ENCODE data around the gene POLR3E. TPM values are rescaled to one million over a fixed set of nuclear protein-coding genes. Genes with fewer than 3 reads are reported as not detected.

The POLR3E gene
- total and polyA plus RNA-seq, 2 donors (not counting 1 experiment from before 2014, with no cell fraction given), result 97.1 to 98.4 TPM

- peaks cover 14% of the 10 kb centered on the region for H3K79me2 ChIP-seq (ENCODE audit: control insufficient read depth, insufficient read depth, low read length)
- Mint-ChIP-seq H3K9me3 (ENCODE audit: insufficient read depth) (no peaks in the 10 kb centered on the region), H3K27me3 (no peaks in the 10 kb centered on the region), H3K4me1 (no peaks in the 10 kb centered on the region), H3K4me3 (no peak overlapping the region), H3K27ac (no peak overlapping the region)
- WGBS (ENCODE audit: insufficient coverage), result 97% methylated on average over 24 of the region's 24 CpGs
- no peak overlapping the region for H2AFZ ChIP-seq (ENCODE audit: insufficient read depth, low read depth, low read length, poor library complexity, severe bottlenecking)
- H4K20me1 ChIP-seq (ENCODE audit: control insufficient read depth, insufficient read depth, low read length, poor library complexity, severe bottlenecking), result peaks cover 51% of the 10 kb centered on the region
- TF ChIP-seq CTCF (IDR thresholded peaks at IDR 0.05), result no peak
- TF ChIP-seq EZH2 (IDR thresholded peaks at IDR 0.05; ENCODE audit: borderline replicate concordance, insufficient read depth, low read depth, low read length, poor library complexity, severe bottlenecking), result no peak
- no peak overlapping the region for H3K9ac ChIP-seq (ENCODE audit: low read length)
- intact Hi-C loops (cut with micrococcal nuclease), result loop anchor here (5.0 kb wide), 1 partner anchor 1167 kb away; the partner anchor contains the start of gene LDAF1
- H3K36me3 ChIP-seq (replicated peaks in 1 of 2; ENCODE audit: control extremely low read depth in 1 of 2, control insufficient read depth in 1 of 2, extremely low read depth in 1 of 2, insufficient read depth in 2 of 2, low read length in 1 of 2), result peaks cover 0 to 93% of the 10 kb centered on the region in 2 experiments
- H3K4me2 ChIP-seq (replicated peaks; ENCODE audit: low read depth, low read length, poor library complexity, severe bottlenecking), result no peak overlapping the region
- no peak overlapping the region for H3K4me3 ChIP-seq (ENCODE audit: control extremely low read depth in 1 of 5, extremely low read depth in 1 of 5, insufficient read depth in 1 of 5, low read depth in 2 of 5, low read length in 4 of 5)
- H3K27me3 ChIP-seq (replicated peaks in 1 of 4; ENCODE audit: control extremely low read depth in 1 of 4, control insufficient read depth in 3 of 4, insufficient read depth in 4 of 4, low read length in 3 of 4), result no peaks in the 10 kb centered on the region
- ChIA-PET CTCF (interaction anchor here (0.6 kb wide), 1 partner anchor 374 kb away, joined by 3 read pairs; no protein-coding TSS in a partner anchor), POLR2A (no interaction called here)
- ATAC-seq (ENCODE audit: low read depth) (no peak), DNase-seq (no peak)
- no peaks in the 10 kb centered on the region for H3K4me1 ChIP-seq (ENCODE audit: control insufficient read depth in 2 of 2, insufficient read depth in 2 of 2, low read length in 2 of 2)
- H3K9me3 ChIP-seq (ENCODE audit: control extremely low read depth in 1 of 3, control insufficient read depth in 2 of 3, insufficient read depth in 1 of 3, low read length in 2 of 3), result no peaks in the 10 kb centered on the region
- H3K27ac ChIP-seq (ENCODE audit: low read length in 2 of 2), result no peak overlapping the region
Measured at GRCh38 chr16:22323959-22324786, 27.0 kb downstream of the POLR3E start.

Data from B cell (primary cell).